Hematopoietic multipotent progenitor cell treated with erythropoietin and hydrocortisone succinate and interleukin-3 and kit ligand, for 15 days (in vitro differentiated cells): ENCODE results near the gene HINFP.

Experiments
- DNase-seq: peaks from one replicate; pipeline ENCODE4 v3.0.0-alpha.2; 2015; ENCODE audit warnings: low spot score

HINFP gene

GRCh38 chr11:119121008-119121810 is at the start of gene HINFP:
Gene HINFP (plus strand): TSS chr11:119121580. CDS start chr11:119126945, 5,365 bp downstream.
- peak; percentile 99 for DNase-seq

GRCh38 chr11:119077839-119078238 is 43.5 kb upstream of the HINFP start:
- DNase-seq = no peak

GRCh38 chr11:119078675-119079420 is 42.5 kb upstream of the HINFP start:
- DNase-seq = no peak

- no peak for DNase-seq
These were observed 39.6 kb upstream of the HINFP start for GRCh38 chr11:119081682-119082260.

GRCh38 chr11:119084663-119085436 is 36.5 kb upstream of the HINFP start, which contains the start of gene HMBS:
Gene HMBS (plus strand): TSS chr11:119084881. CDS start chr11:119085034, 153 bp downstream.
- peak; percentile 95 for DNase-seq

- peak; percentile 91 for DNase-seq
These were observed 35.9 kb upstream of the HINFP start for GRCh38 chr11:119085437-119085847.

GRCh38 chr11:119087123-119087522 is 34.3 kb upstream of the HINFP start:
- DNase-seq = peak; percentile 74

- peak; percentile 98 for DNase-seq
These were observed 33.6 kb upstream of the HINFP start for GRCh38 chr11:119087747-119088241.

GRCh38 chr11:119088406-119088805 is 33.0 kb upstream of the HINFP start:
- DNase-seq = peak; percentile 50

GRCh38 chr11:119089319-119089718 is 32.1 kb upstream of the HINFP start:
- peak; percentile 60 for DNase-seq

GRCh38 chr11:119091178-119091577 is 30.2 kb upstream of the HINFP start:
- DNase-seq = peak; percentile 50

- peak; percentile 56 for DNase-seq
These were observed 29.2 kb upstream of the HINFP start for GRCh38 chr11:119091966-119092879.

GRCh38 chr11:119092880-119093842 is 28.2 kb upstream of the HINFP start:
- DNase-seq = no peak

- DNase-seq = peak; percentile 76
These were observed 27.2 kb upstream of the HINFP start for GRCh38 chr11:119093942-119094815.

- peak; percentile 84 for DNase-seq
These were observed 26.6 kb upstream of the HINFP start for GRCh38 chr11:119094816-119095065.

GRCh38 chr11:119095066-119095880 is 26.1 kb upstream of the HINFP start:
- DNase-seq = peak; percentile 99

GRCh38 chr11:119099711-119100110 is 21.7 kb upstream of the HINFP start:
- no peak for DNase-seq
